OCI-M1 (cell line): ENCODE results near the gene PADI3.

Experiments used
- DNase-seq: peaks from one replicate; lab custom pipeline; 2025; lab: John Stamatoyannopoulos, UW

The PADI3 gene

DNA sequence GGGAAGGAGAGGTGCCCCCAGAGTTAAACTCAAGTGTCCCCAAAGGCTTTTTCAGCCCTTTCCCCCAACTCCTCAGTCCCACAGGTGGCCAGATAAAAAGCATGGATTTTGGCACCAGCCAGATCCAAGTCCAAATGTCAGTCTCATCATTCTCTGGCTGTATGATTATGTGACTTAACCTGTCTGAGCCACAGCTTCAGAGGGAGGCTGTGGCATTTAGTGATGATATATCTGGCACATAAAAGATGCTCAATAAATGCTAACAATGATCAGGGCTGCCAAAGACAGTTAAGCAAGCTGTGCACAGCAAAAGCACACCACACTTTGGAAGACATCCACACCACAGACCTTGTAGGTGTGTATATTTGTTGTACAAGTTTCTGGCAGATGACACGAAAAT is 5.6 kb upstream of the PADI3 start:
- no peak for DNase-seq

DNA sequence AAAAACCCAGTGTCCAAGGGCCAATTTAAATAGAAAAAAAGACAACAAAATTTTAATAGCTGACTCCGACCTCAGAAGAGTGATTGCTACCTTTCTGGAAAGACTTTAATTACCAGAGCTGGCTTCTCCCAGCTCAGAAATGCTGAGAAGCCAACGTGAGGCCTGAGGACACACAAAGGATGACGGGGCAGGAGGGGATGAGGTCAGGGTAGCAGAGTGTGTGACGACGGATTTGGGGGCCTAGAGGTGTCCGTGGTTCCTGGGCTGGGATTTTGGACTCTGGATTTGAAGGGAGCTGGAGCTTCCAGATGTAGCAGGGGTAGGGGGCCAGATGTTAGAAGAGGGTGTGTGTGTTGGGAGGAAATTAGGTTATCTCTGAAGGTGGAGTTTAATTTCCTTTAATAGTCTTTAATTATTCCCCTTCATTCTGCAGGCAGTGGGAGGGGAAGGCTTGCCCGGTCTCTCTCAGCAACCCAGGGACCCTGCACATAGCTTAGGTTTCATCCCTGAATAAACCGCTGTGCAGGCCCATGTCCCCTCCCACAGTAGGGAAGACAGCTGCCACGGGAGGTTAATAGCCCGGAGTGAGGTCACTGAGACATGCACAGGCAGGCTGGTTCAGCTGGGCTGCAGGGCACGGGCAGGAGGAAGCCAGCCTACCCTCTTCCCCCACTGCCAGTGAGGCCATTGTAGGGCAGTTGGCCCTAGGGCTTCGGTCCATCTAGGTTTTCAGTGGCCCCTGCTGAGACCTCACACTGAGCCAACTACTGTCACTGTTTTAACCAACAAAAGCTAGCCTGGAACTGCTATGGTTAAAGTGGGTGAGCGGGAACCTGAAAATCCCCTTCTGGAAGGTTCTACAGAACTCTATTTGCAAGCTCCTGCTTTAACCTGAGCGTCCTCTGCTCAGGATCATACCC is 3.8 kb upstream of the PADI3 start:
- no peak for DNase-seq

DNA sequence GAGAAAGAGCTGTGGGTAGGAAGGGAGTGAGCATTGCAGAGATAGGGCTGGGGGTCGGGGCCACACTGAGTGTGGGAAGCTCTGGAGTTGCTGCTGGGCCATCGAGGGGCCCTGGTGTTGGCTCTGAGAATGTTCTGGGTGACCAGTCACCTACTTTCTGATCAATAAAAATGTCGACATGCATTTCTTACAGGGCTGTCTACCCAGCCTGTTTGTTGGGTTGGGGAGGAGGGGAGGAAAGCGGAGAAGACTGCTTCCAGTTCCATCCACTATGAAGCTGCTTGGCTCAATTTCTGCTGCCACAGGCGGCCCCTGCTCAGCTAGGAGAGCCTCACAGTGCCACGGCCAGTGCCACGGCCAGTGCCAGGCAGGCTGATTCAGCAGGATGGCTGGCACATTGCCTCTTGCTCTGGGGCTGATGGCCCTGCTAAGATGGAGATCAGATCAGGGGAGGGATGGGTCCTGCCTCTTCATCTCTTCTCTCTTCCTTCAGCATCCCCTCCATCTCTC is 3.0 kb upstream of the PADI3 start:
- no peak for DNase-seq

DNA sequence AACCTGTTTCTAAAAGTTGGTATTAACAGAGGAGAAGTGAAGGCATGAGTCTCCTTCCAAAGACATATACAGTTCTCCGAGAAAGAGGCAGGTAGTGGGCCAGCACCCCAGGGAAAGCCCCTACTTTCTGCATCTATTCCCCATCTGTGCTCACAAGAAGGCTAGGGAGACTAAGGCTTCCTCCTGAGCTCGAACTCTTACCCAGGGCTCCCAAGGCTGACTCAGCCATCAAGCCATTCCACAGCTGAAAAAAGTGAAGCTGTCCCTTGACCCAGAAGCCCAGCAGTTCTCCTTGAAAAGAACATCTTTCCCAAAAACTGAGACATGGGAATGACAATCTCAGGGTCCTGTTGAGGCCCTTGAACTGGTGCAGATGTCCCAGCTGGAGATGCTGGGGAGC is 1.9 kb upstream of the PADI3 start:
- DNase-seq: no peak

DNA sequence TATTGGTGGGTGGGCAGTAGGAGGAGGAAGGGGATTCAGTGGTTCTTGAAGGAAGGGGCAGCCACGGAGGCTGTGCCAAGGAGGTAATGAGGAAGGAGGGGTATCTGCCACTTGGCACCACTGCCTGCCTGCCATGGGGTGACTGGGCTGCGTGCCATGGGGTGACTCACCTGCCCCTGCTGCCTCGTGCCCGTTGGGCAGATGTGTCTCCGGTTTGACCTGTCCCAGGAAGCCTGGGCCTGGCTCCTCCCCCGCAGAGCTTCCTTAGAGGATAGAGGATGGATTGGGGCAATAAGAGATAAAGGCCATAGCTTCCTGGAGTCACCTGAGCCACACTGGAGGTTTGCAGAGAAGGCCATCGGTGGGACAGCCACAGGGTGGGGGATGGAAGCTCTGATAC is 1.7 kb downstream of the PADI3 start:
- DNase-seq: no peak

DNA sequence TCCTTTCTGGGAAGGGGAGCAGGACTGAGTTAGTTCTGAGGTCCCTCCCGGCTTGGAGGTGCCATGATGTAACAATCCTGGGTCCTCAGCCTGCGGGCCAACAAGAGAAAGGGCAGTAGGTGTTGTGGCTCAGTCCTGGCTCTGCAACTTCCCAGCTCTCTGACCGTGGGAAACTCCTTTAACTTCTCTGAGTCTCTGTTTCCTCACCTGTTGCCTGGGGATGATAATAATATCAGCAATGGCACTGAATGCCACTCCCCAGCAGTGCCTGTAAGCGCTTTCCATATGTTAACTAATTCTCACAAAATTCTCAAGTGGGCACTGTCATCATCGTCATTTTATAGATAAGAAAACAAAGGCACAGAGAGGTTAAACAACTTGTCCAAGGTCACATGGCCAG is 2.3 kb downstream of the PADI3 start:
- DNase-seq: no peak

DNA sequence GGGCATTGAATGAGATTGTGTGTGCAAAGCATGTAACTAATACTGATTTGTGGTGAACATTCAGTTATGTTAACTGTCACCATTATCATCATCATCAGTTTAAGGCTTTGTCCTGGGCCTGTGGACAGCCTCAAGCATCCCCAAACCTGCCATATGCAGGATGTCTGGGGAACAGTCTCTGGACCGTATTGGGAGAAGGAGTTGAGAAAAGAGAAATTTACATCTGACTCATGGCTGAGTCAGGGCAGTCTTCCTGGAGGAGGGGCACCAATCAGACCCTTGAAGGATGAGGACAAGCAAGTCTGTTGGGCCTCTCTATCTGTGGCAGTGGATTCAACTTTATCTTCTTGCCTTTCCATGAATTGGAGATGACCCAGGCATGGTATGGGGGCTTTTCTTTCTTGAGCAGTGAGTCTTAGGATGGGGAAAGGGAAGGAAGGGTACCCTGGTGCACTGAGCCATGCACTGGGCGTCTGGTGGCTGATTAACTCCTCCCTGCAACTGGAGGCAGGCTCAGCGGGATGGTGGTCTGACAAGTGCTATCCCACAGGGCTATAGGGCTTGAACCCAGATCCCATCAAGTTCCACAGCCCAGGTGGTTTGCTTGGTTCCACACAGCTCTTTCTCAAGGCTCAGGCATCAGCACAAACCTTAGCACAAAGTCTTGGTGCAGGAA is 2.9 kb downstream of the PADI3 start:
- DNase-seq: no peak

DNA sequence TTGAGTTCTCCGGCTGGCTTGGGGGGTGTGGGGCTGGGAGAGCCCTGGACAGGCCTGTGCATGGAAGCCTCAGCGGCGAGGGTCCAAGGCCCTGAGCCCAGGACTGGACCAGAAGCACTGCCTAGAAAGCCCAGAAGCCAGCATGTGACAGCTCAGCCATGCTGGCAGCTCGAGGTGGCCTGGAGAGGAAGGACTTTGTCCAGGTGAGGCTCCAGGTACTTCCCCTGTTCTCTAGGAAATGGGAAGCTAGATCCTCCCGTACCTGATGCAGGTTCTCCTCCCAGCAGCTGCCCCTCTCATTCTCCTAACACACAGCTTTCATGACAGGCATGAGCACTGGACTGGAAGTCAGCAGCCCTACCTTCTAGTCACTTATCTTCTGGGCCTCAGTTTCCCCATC is 6.4 kb downstream of the PADI3 start:
- DNase-seq: no peak

DNA sequence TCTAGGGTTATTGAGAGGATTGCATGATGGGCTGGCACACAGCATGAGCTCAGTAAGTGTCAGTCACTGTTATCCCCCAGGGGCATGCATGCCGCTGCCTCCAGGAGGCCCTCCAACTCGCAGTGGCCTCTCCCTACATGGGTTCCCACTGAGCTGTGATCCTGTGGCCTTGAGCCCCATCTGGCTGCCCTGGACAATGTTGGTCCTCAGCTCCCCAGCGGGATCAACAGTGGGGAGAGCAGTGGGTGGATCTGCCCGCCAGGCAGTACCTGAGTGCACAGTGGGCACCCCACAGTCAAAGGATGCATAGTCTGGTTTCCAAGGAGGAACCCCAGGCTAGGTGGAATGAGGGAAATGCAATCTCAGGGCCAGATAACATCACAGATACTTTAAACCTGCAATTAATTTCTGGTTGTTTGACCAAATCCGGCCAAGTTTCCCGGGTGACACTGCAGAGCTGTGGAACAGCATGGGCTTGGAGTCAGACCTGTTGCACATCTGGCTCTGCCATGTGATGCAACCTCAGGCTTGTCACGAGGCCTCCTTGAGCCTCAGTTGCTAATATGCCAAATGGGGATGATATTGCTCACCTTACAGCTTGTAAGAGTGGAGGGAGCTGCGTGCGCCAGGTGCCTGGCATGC is 9.3 kb downstream of the PADI3 start:
- no peak for DNase-seq

DNA sequence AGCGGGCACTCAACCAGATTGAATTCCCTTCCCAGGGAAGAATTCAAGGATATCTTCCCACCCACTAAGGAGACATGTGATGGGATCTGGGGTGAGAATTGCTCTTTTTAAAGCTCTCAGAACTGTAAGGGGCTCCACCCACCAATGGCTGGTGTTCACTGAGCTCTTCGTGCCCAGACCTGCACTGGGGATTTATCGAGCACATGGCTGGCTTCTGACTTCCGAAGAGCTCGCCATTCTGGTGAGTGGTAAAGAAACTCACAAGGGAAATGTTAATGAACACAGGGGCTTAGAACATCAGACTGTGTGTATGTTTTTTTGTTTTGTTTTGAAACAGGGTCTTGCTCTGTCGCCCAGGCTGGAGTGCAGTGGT is 9.8 kb downstream of the PADI3 start:
- no peak for DNase-seq

DNA sequence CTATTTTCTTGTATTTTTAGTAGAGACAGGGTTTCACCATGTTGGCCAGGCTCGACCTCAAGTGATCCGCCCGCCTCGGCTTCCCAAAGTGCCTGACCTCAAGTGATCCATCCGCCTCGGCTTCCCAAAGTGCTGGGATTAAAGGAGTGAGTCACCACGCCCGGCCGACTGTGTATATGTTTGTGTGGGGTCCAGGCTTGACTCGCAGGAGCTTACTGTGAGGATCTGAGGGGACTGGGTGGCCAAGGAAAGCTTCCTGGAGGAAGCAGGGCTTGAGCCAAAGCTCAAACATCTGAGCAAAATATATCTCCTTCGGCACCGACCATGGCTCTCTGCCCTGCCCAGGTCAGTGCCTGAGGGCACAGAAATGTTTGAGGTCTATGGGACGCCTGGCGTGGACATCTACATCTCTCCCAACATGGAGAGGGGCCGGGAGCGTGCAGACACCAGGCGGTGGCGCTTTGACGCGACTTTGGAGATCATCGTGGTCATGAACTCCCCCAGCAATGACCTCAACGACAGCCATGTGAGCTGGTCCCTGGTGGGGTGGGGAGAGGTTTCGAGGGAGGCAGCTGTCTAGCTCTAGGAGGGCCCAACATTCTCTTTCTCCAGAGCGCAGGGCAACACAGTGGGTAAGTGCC is 10.5 kb downstream of the PADI3 start:
- no peak for DNase-seq

DNA sequence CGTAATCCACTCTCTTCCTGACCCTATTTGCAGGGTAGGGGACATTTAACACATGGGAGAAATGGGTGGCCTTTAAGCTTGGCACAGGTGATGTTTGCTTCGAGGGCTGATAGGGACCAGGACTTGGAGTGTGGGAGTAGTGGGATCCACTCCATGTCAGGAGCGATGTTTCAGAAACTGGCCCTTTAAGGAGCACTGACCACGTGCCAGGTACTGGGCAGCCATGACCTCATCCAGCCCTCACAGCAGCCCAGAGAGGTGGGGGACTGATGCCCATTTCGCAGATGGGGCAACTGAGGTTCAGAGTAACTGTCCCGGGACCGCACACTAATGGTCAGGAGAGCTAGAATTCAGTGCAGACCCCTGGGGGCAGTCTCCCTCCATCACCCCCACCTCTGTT is 11.4 kb downstream of the PADI3 start:
- no peak for DNase-seq

DNA sequence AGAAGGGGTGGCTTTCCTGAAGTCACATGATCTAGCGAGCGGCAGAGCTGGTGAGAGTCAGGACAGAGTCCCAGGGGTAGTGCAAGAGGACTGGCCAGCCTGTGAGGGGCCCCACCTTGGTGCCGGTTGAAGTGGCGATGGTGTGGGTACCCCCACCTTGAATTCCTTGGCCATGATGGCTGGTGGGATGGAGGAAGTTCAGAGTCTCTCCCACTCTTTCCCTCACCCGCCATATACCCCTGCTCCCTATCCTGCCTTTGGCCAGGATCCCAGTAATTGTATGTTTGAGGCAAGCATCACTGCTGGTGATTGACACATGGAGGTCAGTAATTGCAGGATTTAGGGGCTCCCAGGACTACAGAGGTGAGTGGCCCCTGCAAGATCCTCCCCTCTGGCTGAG is 11.8 kb downstream of the PADI3 start:
- no peak for DNase-seq

DNA sequence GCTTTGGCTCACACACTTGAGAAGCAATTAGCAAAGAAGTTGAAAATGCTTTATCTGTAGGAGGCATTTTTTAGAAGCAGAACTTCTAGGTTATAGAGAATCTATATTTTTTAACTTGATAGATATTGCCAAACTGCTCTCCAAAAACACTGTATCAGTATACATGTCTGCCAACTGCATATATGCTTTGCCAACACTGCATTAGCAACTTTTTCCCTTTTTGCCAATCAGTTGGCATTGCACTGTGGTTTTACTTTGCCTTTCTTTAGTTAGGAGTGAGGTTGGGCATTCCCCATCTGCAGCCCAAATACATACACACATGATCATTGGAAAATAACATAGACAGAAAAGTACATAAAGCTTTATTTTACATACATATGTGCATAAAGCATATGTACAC is 15.0 kb downstream of the PADI3 start:
- DNase-seq: no peak

DNA sequence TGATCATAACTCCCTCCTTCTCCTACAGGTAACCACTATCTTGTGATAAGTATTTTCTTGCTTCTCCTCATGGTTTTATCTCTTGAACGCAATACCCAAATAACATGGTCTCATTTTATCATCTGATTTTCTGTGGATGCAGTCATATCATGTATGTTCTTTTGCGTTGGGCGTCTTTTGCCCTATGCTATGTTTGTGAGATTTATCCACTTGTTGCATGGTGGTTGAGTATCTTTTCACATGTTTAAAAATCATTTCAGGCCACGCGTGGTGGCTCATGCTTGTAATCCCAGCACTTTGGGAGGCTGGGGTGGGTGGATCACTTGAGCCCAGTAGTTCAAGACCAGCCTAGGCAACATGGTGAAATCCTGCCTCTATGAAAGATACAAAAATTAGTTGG is 15.6 kb downstream of the PADI3 start:
- DNase-seq: no peak

DNA sequence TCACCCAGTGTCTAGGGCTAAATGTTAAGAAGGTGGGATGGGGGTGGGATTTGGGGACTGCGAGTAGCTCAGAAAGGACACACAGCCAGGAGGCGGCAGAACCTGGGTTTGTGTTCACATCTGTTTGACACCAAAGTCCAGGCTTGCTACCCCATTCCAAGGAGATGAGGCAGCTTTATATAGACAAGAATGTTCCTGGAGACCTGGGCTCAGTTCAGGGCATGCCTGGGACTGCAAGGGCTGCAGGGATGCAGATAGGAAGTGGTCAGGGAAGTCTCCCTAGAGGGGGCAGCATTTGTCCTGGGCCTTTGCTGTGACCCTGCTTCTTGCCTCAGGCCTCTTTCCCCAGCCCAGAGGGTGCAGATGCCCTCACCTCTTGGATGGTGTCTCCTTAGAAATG is 16.3 kb downstream of the PADI3 start:
- no peak for DNase-seq

DNA sequence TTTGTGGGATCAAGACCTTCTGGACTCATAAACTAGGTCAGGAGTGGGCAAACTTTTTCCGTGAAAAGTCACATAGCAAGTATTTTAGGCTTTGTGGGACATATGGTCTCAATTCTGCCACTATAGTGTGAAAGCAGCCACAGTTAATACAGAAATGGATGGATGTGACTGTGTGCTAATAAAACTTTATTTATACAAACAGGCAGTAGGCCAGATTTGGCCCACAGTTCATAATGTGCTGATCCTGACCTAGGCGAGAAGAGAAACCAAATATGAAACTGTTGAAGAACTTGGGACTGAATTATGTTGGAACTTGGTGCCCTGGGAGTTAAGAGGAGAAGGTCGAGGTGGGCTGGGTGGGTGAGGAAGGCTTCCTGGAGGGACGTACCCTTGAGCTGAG is 17.1 kb downstream of the PADI3 start:
- DNase-seq: no peak

DNA sequence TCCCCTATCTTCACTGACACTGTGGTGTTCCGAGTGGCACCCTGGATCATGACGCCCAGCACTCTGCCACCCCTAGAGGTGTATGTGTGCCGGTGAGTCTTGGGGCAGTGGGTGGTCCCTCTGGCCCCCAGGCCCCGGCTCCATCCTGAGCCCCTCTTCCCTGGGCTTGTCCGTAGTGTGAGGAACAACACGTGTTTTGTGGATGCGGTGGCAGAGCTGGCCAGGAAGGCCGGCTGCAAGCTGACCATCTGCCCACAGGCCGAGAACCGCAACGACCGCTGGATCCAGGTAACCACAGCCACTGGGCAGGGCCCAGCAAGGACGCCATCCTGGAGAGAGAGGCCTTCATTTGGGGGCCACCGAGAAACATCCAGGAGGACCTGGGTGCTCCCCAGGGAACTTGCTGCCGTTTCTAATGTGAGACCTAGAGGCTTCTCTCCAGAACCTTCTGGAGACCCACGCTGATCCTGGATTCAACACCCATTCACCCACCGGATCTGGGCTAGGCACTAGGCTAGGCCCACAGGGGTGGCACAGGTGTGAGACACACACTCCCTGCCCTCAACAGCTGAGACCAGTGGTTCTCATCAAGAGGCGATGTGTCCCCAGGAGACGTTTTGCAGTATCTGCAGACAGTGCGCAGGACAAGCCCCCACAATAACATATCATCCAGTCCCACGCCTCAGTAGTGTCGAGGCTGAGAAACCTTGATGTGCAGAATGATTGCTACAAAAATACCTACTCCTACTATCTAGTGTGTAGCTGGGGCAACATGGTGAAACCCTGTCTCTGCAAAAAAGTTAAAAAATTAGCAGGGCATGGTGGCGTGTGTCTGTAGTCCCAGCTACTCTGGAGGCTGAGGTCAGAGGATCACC is 22.2 kb downstream of the PADI3 start:
- DNase-seq: no peak

DNA sequence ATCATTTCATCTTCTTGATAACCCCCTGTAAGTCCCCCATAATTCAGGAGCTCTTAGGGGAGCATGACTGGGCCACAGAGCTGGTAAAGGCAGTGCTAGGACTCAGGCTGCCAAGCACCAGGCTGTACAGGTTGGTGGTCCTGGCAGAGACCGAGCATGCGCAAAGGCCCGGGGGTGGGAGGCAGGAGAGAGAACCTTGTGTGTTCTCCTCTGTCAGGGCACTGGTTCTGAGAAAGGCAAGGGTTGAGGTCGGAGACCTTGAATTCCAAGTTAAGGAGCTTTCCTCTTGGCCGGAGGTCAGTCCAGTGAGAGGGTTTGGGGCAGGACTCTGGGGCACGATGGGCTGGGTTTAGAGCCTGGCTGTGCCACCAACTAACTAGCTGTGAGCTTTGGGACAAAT is 23.2 kb downstream of the PADI3 start:
- DNase-seq: no peak

DNA sequence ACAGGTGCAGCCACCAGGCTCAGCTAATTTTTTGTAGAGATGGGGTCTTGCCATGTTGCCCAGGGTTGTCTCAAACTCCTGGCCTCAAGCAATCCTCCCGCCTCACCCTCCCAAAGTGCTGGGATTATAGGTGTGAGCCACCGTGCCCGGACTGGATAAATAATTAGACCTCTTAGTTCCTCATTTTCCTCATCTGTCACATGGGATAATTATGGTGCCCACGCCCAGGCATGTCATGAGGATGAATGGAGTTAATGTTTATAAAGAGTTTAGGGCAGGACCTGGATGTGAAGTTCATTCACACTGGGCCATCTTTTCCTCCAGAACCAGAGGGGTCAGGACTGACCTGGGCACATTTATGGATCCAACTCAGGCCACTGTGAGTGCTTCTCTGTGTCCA is 23.7 kb downstream of the PADI3 start:
- no peak for DNase-seq

DNA sequence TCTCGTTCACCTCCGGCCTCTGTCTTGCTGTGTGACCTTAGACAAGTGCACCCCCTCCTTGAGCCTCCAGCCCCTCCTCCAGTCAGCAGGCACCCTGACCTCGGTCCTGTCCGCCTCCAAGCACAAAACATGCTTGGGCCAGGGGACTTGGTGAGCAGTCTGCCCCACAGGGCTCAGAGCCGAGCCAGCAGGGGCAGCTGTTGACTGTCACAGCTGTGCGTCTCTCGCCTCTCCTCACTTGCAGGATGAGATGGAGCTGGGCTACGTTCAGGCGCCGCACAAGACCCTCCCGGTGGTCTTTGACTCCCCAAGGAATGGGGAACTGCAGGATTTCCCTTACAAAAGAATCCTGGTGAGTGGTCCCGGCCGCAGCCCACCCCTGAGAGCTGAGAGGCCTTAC is 24.2 kb downstream of the PADI3 start:
- DNase-seq: no peak
